RWPE1 (cell line): ENCODE measurements around the gene GRWD1.
A peak's percentile ranks its signal among the peaks of the same experiment; 100 is the strongest.

Experiments
- CTCF ChIA-PET: fragments of 350-600 bp; sonication (Branson Sonifier 250); formaldehyde crosslinking; extraction: SDS; loops from one replicate; lab custom pipeline; 2021; lab: Yijun Ruan, JAX
- POLR2A ChIA-PET: fragments of 400-600 bp; formaldehyde crosslinking; extraction: SDS; loops from one replicate; lab custom pipeline; 2020; ENCODE audit warnings: antibody characterized with exemption; ENCODE audit not compliant: low non-redundant PET; lab: Yijun Ruan, JAX
- DNase-seq: peaks from one replicate; pipeline ENCODE4 v3.0.0; 2012; ENCODE audit warnings: low spot score
- H3K27ac ChIP-seq: fragments of 450-650 bp; 2 replicates; pipeline ENCODE4 v1.5.1; 2017
- CTCF ChIP-seq: fragments of 450-650 bp; conservative IDR thresholded peaks from 2 replicates; pipeline ENCODE4 v1.5.1; 2017; ENCODE audit warnings: low read depth, mild to moderate bottlenecking

GRWD1 gene

GRCh38 chr19:48445606-48446481, at the start of gene GRWD1:
Gene GRWD1 (plus strand): TSS chr19:48445983. CDS start chr19:48446006, 23 bp downstream.
- POLR2A ChIA-PET = interaction anchor here (0.6 to 1.0 kb wide), 3 partner anchors 42 to 173 kb away, joined by 3 to 4 read pairs (median 3); partner anchors contain the start of genes RPL18 and SPHK2
- 0 out of 2 replicates have a peak, but pooled peaks have one; percentile 29 for TF ChIP-seq CTCF
- peak within 1 kb of the TSS; percentile 90 for H3K27ac ChIP-seq
- CTCF ChIA-PET = interaction anchor here (0.6 to 1.7 kb wide), 7 partner anchors 13 to 496 kb away, joined by 3 to 4 read pairs (median 3); partner anchors contain the start of gene KDELR1
- peak; percentile 97 for DNase-seq

GRCh38 chr19:48396016-48396823, 49.6 kb upstream of the GRWD1 start:
- ChIA-PET POLR2A (interaction anchor here (0.6 to 1.0 kb wide), 2 partner anchors 74 to 185 kb away, joined by 3 to 13 read pairs; a partner anchor contains a TSS), CTCF (interaction anchor here (0.6 to 0.7 kb wide), 2 partner anchors 76 to 329 kb away, joined by 3 to 4 read pairs; no protein-coding TSS in a partner anchor)
- no peak for DNase-seq
- no peak for TF ChIP-seq CTCF
- peak overlapping the region; percentile 88; the same call in 1 of the 2 replicates for H3K27ac ChIP-seq

GRCh38 chr19:48396824-48397176, 49.0 kb upstream of the GRWD1 start:
- no peak for TF ChIP-seq CTCF
- no peak for DNase-seq
- POLR2A ChIA-PET = no interaction called here
- CTCF ChIA-PET = no interaction called here
- peak overlapping the region; percentile 88 for H3K27ac ChIP-seq

GRCh38 chr19:48397263-48398101, 48.3 kb upstream of the GRWD1 start:
- ChIA-PET POLR2A (no interaction called here), CTCF (no interaction called here)
- DNase-seq = no peak
- H3K27ac ChIP-seq = peak overlapping the region; percentile 88
- TF ChIP-seq CTCF = no peak

- CTCF ChIA-PET = no interaction called here
- POLR2A ChIA-PET = no interaction called here
- no peak for TF ChIP-seq CTCF
- peak overlapping the region; percentile 88 for H3K27ac ChIP-seq
- no peak for DNase-seq
Measured at GRCh38 chr19:48398102-48398374, 47.7 kb upstream of the GRWD1 start.
